Measurements from ENCODE around the gene MFSD6L. TPM values are rescaled to one million over a fixed set of nuclear protein-coding genes. Genes with fewer than 3 reads are reported as not detected.

Gene MFSD6L
- polyA plus RNA-seq, 1 experiment, result not detected

DNA sequence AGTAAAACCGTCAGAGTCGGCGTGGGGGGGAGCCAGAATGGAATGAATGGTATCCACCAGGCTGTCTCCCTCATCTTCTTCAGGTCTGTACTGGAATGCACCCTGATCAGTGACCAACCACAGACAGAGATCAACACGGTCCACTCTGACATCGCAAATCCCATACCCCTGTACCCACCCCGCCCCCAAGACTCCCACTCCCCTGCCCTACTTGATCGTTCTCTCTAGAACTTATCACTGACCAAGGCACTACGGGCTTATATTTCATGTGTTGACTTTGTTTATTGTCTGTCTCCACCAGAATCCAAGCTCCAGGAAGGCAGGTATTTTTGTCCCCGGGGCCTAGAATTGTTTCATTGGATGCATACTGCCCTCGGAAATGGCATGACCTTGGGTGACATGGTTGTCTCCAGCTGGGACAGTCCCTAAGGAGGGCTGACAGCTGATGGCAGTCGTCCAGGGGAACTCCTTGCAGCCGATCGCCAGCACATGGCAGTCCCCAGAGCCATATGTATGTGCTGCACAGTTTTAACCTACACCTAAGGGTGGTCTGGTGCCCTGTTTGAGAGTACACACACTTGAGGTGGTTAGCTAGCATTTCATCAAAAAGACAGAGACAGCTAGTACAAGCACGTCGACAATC is 526 bp upstream of the MFSD6L start:
- no peak overlapping the region for H3K4me3 ChIP-seq (ENCODE audit: low read depth, low read length)
- H3K27me3 ChIP-seq (ENCODE audit: control insufficient read depth, insufficient read depth, low read length), result peaks cover 28% of the 10 kb centered on the region
- POLR2A ChIA-PET, result no interaction called here
- H3K27ac ChIP-seq (ENCODE audit: low read depth, low read length), result no peak overlapping the region
- CTCF ChIA-PET, result no interaction called here
- no peaks in the 10 kb centered on the region for H3K9me3 ChIP-seq (ENCODE audit: control insufficient read depth, insufficient read depth, low read length)
- no peak for DNase-seq (ENCODE audit: low read depth, low spot score)
- no peak for TF ChIP-seq CTCF (IDR thresholded peaks at IDR 0.05; ENCODE audit: low read depth, low read length)

DNA sequence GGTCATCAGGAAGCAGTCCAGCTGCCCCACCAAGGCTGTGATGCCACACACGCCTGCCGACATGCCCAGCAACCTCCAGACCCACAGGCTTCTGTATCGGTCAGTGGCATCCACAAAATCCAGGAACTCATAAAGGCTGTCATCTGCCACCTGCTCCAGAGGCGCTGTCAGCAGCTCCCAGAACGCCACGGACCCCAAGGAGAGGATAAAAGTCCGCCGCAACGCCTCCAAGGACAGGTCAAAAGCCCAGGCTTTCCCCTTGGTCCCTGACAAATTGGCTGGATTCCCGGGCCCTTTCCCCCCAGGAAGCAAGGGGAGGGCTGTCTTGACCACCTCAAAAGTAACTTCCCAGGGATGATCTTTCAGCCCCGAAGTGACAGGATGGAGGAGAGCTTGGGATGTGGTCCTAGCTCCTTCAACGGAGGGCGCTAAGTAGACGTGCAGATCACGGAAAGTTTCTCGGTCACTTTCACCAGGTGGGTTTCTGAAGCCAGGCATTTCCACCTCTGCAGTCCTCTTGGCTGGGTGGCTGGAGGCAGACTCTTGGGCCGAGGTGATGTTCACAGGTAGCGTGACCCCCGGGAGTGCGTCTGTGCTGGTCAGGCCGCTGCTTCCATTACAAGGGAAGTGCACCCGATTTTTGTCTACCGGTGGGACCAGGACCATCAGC is 854 bp downstream of the MFSD6L start:
- Histone ChIP-seq H3K27me3 (ENCODE audit: control insufficient read depth, insufficient read depth, low read length) (peaks cover 21% of the 10 kb centered on the region), H3K4me3 (ENCODE audit: low read depth, low read length) (no peak overlapping the region), H3K27ac (ENCODE audit: low read depth, low read length) (no peak overlapping the region), H3K9me3 (ENCODE audit: control insufficient read depth, insufficient read depth, low read length) (no peaks in the 10 kb centered on the region)
- no peak for DNase-seq (ENCODE audit: low read depth, low spot score)
- POLR2A ChIA-PET, result no interaction called here
- TF ChIP-seq CTCF (IDR thresholded peaks at IDR 0.05; ENCODE audit: low read depth, low read length), result no peak
- CTCF ChIA-PET, result no interaction called here

DNA sequence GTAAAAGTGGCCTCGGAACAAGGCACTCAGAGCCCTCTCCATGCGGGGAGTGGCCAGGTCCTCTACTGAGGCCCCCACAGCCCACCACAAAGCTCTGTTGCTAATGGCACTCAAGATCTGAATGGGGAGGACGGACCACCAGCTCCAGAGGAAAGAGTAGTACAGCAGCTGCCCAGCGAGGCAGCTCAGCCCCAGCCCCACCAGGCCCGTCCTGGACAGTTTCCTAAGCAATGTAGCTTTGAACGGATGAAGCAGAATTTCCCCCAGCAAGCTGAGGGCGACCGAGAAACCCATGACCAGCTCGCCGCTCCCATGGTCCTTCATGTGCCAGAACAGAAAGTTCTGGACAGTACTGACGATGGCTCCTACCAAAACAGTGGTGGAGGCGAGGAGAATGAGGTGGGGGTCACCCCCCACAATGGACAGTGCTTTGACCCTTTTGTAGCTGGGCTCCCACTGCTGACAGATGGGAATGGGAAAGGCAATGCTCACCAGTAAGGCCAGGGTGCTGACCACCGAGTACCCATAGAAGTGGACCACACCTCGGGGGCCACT is 1.5 kb downstream of the MFSD6L start:
- DNase-seq (ENCODE audit: low read depth, low spot score), result no peak
- Histone ChIP-seq H3K27ac (ENCODE audit: low read depth, low read length) (no peak overlapping the region), H3K4me3 (ENCODE audit: low read depth, low read length) (no peak overlapping the region), H3K27me3 (ENCODE audit: control insufficient read depth, insufficient read depth, low read length) (peaks cover 21% of the 10 kb centered on the region), H3K9me3 (ENCODE audit: control insufficient read depth, insufficient read depth, low read length) (peaks cover 3% of the 10 kb centered on the region)
- POLR2A ChIA-PET, result no interaction called here
- CTCF ChIA-PET, result no interaction called here
- TF ChIP-seq CTCF (IDR thresholded peaks at IDR 0.05; ENCODE audit: low read depth, low read length), result no peak

DNA sequence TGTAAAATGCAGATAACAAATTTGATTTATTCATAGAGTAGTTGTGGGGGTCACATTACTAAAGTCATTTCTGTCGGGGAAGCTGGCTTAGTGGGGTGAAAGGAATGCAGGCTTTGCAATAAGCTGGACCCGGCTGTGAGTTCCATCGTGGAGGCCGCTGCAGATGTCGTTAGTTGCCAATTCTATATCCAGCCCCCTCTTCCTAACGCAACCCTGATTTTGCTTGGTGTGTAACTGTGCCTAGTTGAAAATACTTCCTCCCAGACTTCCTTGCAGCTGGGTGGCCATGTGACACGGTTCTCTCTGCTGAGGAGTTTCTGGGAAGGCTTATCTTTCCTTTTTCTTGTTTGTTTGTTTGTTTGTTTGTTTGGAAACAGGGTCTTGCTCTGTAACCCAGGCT is 4.5 kb downstream of the MFSD6L start:
- CTCF ChIA-PET, result interaction anchor here (0.9 to 1.1 kb wide), 2 partner anchors 9 to 411 kb away, joined by 3 to 5 read pairs; no protein-coding TSS in a partner anchor
- no peak for TF ChIP-seq CTCF (IDR thresholded peaks at IDR 0.05; ENCODE audit: low read depth, low read length)
- POLR2A ChIA-PET, result no interaction called here
- H3K9me3 ChIP-seq (ENCODE audit: control insufficient read depth, insufficient read depth, low read length), result peaks cover 8% of the 10 kb centered on the region
- H3K27ac ChIP-seq (ENCODE audit: low read depth, low read length), result no peak overlapping the region
- H3K27me3 ChIP-seq (ENCODE audit: control insufficient read depth, insufficient read depth, low read length), result peaks cover 23% of the 10 kb centered on the region
- no peak overlapping the region for H3K4me3 ChIP-seq (ENCODE audit: low read depth, low read length)
- no peak for DNase-seq (ENCODE audit: low read depth, low spot score)

GRCh38 chr17:8793649-8794048 is 5.5 kb downstream of the MFSD6L start:
- ChIA-PET CTCF (no interaction called here), POLR2A (no interaction called here)
- Histone ChIP-seq H3K27ac (ENCODE audit: low read depth, low read length) (no peak overlapping the region), H3K9me3 (ENCODE audit: control insufficient read depth, insufficient read depth, low read length) (peaks cover 8% of the 10 kb centered on the region), H3K4me3 (ENCODE audit: low read depth, low read length) (no peak overlapping the region), H3K27me3 (ENCODE audit: control insufficient read depth, insufficient read depth, low read length) (peaks cover 17% of the 10 kb centered on the region)
- no peak for DNase-seq (ENCODE audit: low read depth, low spot score)
- TF ChIP-seq CTCF (IDR thresholded peaks at IDR 0.05; ENCODE audit: low read depth, low read length), result no peak

Data from AG04450 (cell line).